Astrocyte of the hippocampus (primary cell): ENCODE results near the gene ARL15.
"Not testable (repeated sequence)": the region's sequence is repeated elsewhere in the genome, so short reads cannot be mapped to it uniquely, and the experiment has no call there.

ENCODE experiments used
- DNase-seq: peaks from one replicate; pipeline ENCODE4 v3.0.0; 2011; ENCODE audit warnings: low read depth, low spot score

The ARL15 gene

GRCh38 chr5:54093861-54094260 lies 216.5 kb downstream of the ARL15 start:
- no peak for DNase-seq

GRCh38 chr5:54093081-54093492 lies 217.3 kb downstream of the ARL15 start:
- no peak for DNase-seq

GRCh38 chr5:54091307-54092130 lies 218.9 kb downstream of the ARL15 start:
- peak; percentile 72 for DNase-seq

- DNase-seq: peak; percentile 84
Measured at GRCh38 chr5:54090495-54091120, 219.8 kb downstream of the ARL15 start.

GRCh38 chr5:54088081-54088480 lies 222.3 kb downstream of the ARL15 start:
- peak; percentile 36 for DNase-seq

- DNase-seq: peak; percentile 83
Measured at GRCh38 chr5:54087436-54087835, 222.9 kb downstream of the ARL15 start.

- no peak for DNase-seq
Measured at GRCh38 chr5:54086191-54086590, 224.2 kb downstream of the ARL15 start.

GRCh38 chr5:54084696-54085095 lies 225.7 kb downstream of the ARL15 start:
- no peak for DNase-seq

GRCh38 chr5:54083851-54084250 lies 226.5 kb downstream of the ARL15 start:
- DNase-seq: no peak

GRCh38 chr5:54083245-54083644 lies 227.1 kb downstream of the ARL15 start:
- no peak for DNase-seq

- no peak for DNase-seq
Measured at GRCh38 chr5:54081415-54081814, 229.0 kb downstream of the ARL15 start.

GRCh38 chr5:54080831-54081230 lies 229.5 kb downstream of the ARL15 start:
- DNase-seq: no peak

GRCh38 chr5:54073735-54074134 lies 236.6 kb downstream of the ARL15 start:
- DNase-seq: no peak

GRCh38 chr5:54073131-54073530 lies 237.2 kb downstream of the ARL15 start:
- DNase-seq: no peak

GRCh38 chr5:54066433-54066832 lies 243.9 kb downstream of the ARL15 start:
- no peak for DNase-seq

- peak; percentile 90 for DNase-seq
Measured at GRCh38 chr5:54063817-54064216, 246.6 kb downstream of the ARL15 start.

- peak; percentile 76 for DNase-seq
Measured at GRCh38 chr5:54062958-54063357, 247.4 kb downstream of the ARL15 start.

GRCh38 chr5:54060919-54061318 lies 249.5 kb downstream of the ARL15 start:
- not testable (repeated sequence) for DNase-seq

GRCh38 chr5:54049963-54050362 lies 260.4 kb downstream of the ARL15 start:
- peak; percentile 48 for DNase-seq

- DNase-seq: no peak
Measured at GRCh38 chr5:54049144-54049543, 261.2 kb downstream of the ARL15 start.

- DNase-seq: no peak
Measured at GRCh38 chr5:54045077-54045792, 265.1 kb downstream of the ARL15 start.

GRCh38 chr5:54044276-54044675 lies 266.1 kb downstream of the ARL15 start:
- DNase-seq: not testable (repeated sequence)
